SK-N-SH (cell line): ENCODE results near the gene CPSF4. TPM values are rescaled to one million over a fixed set of nuclear protein-coding genes. Genes with fewer than 3 reads are reported as not detected.

ENCODE experiments used
- CTCF ChIA-PET: fragments of 300-600, 350-600 bp; formaldehyde crosslinking; extraction: SDS; loops from one replicate; lab custom pipeline; 2021; lab: Yijun Ruan, JAX
- POLR2A ChIA-PET: fragments of 350-600 bp; sonication (Branson Sonifier 250); formaldehyde crosslinking; extraction: SDS; loops from one replicate; lab custom pipeline; 2020; ENCODE audit warnings: antibody characterized with exemption, inconsistent platforms; lab: Yijun Ruan, JAX
- DNase-seq: peaks from one replicate; pipeline ENCODE4 v3.0.0; 2012
- H2AFZ ChIP-seq: fragments of 200-600 bp; sonication (generic); 2 replicates; pipeline ENCODE4 v1.8.1; 2016; ENCODE audit warnings: antibody characterized with exemption, mild to moderate bottlenecking, low read depth
- H3F3A ChIP-seq: fragments of 200-600 bp; sonication (generic); replicated peaks from 2 replicates; pipeline ENCODE3; 2016; ENCODE audit warnings: antibody characterized with exemption, mild to moderate bottlenecking; ENCODE audit not compliant: insufficient read depth
- H3K27ac ChIP-seq, 2 experiments: fragments of 200-500 bp in 1 of 2; fragments of 200-600 bp in 1 of 2; sonication (Bioruptor generic) in 1 of 2; sonication (generic), shearing (Covaris generic) in 1 of 2; 2 replicates each; pipeline versions ENCODE4 v1.5.1 to v1.6.1; 2014 to 2016; ENCODE audit warnings: low read depth in 2 of 2, inconsistent platforms in 1 of 2, low read length in 1 of 2, mild to moderate bottlenecking in 1 of 2, mixed read lengths in 1 of 2
- H3K27me3 ChIP-seq: fragments of 200-600 bp; sonication (generic), shearing (Covaris generic); 2 replicates; pipeline ENCODE4 v1.6.1; 2016; ENCODE audit warnings: mixed run types; ENCODE audit not compliant: insufficient read depth
- H3K36me3 ChIP-seq, 2 experiments: fragments of 200-500 bp in 1 of 2; fragments of 200-600 bp in 1 of 2; sonication (Bioruptor generic) in 1 of 2; sonication (generic) in 1 of 2; replicated peaks in 1 of 2; 2 replicates each; pipeline versions ENCODE3 to v1.5.1; 2014 to 2016; ENCODE audit warnings: low read length in 1 of 2, mild to moderate bottlenecking in 1 of 2; ENCODE audit not compliant: insufficient read depth in 2 of 2, control insufficient read depth in 1 of 2
- H3K4me1 ChIP-seq, 2 experiments: fragments of 200-500 bp in 1 of 2; fragments of 200-600 bp in 1 of 2; sonication (Bioruptor generic) in 1 of 2; sonication (generic), shearing (Covaris generic) in 1 of 2; 2 replicates each; pipeline versions ENCODE4 v1.5.1 to v1.6.1; 2014 to 2016; ENCODE audit warnings: low read depth in 1 of 2, low read length in 1 of 2, mixed run types in 1 of 2; ENCODE audit not compliant: insufficient read depth in 2 of 2, control insufficient read depth in 1 of 2
- H3K4me2 ChIP-seq: fragments of 200-600 bp; sonication (generic), shearing (Covaris generic); 2 replicates; pipeline ENCODE4 v1.6.1; 2017; ENCODE audit warnings: mixed run types
- H3K4me3 ChIP-seq, 2 experiments: fragments of 200-500 bp in 1 of 2; fragments of 200-600 bp in 1 of 2; sonication (Bioruptor generic) in 1 of 2; sonication (generic), shearing (Covaris generic) in 1 of 2; 2 replicates each; pipeline versions ENCODE4 v1.5.1 to v1.8.1; 2014 to 2016; ENCODE audit warnings: low read depth in 2 of 2, inconsistent platforms in 1 of 2, low read length in 1 of 2, mild to moderate bottlenecking in 1 of 2, mixed read lengths in 1 of 2, moderate library complexity in 1 of 2
- H3K79me2 ChIP-seq: fragments of 200-600 bp; sonication (generic); 2 replicates; pipeline ENCODE4 v1.8.1; 2017; ENCODE audit warnings: mild to moderate bottlenecking; ENCODE audit not compliant: insufficient read depth
- H3K9ac ChIP-seq: fragments of 200-600 bp; sonication (generic); 2 replicates; pipeline ENCODE4 v1.6.1; 2017; ENCODE audit warnings: mixed run types
- H3K9me2 ChIP-seq: fragments of 200-600 bp; sonication (generic); 2 replicates; pipeline ENCODE4 v1.6.1; 2017; ENCODE audit warnings: mixed run types
- H3K9me3 ChIP-seq: fragments of 200-600 bp; sonication (generic); 2 replicates; pipeline ENCODE4 v1.6.1; 2017; ENCODE audit warnings: mixed run types, mild to moderate bottlenecking, moderate library complexity
- H4K20me1 ChIP-seq: fragments of 200-600 bp; sonication (generic); 2 replicates; pipeline ENCODE4 v1.6.1; 2017; ENCODE audit warnings: mild to moderate bottlenecking, mixed run types; ENCODE audit not compliant: insufficient read depth
- FOSL2 ChIP-seq: IDR thresholded peaks from 2 replicates; pipeline ENCODE4 v1.4.0; 2012; ENCODE audit warnings: low read depth, mild to moderate bottlenecking, moderate library complexity, borderline replicate concordance
- GATA2 ChIP-seq: sonication (generic); formaldehyde crosslinking; IDR thresholded peaks from 2 replicates; pipeline ENCODE4 v1.5.0; 2020; ENCODE audit warnings: mild to moderate bottlenecking, missing genetic modification reagents
- MXI1 ChIP-seq: IDR thresholded peaks from 2 replicates; pipeline ENCODE4 v1.6.1; 2012; ENCODE audit warnings: mild to moderate bottlenecking, low read depth, low read length, improper control_type of control experiment
- NFIC ChIP-seq: IDR thresholded peaks from 2 replicates; pipeline ENCODE4 v1.4.0; 2012; ENCODE audit warnings: borderline replicate concordance
- RAD21 ChIP-seq: IDR thresholded peaks from 2 replicates; pipeline ENCODE4 v1.6.1; 2012; ENCODE audit warnings: mild to moderate bottlenecking, low read length
- RFX5 ChIP-seq: IDR thresholded peaks from 2 replicates; pipeline ENCODE4 v1.6.1; 2012; ENCODE audit warnings: mild to moderate bottlenecking, improper control_type of control experiment, low read length
- RXRA ChIP-seq: IDR thresholded peaks from 2 replicates; pipeline ENCODE4 v1.4.0; 2012; ENCODE audit warnings: low read depth, mild to moderate bottlenecking, borderline replicate concordance
- SIN3A ChIP-seq: IDR thresholded peaks from 2 replicates; pipeline ENCODE4 v1.6.1; 2012; ENCODE audit warnings: low read depth, mild to moderate bottlenecking, low read length, moderate library complexity, borderline replicate concordance
- TAF1 ChIP-seq: IDR thresholded peaks from 2 replicates; pipeline ENCODE4 v1.6.1; 2012; ENCODE audit warnings: low read depth, mild to moderate bottlenecking, low read length, moderate library complexity, borderline replicate concordance
- TEAD4 ChIP-seq: IDR thresholded peaks from 2 replicates; pipeline ENCODE4 v1.4.0; 2012; ENCODE audit warnings: mild to moderate bottlenecking, borderline replicate concordance; ENCODE audit not compliant: insufficient read depth
- YY1 ChIP-seq: IDR thresholded peaks from 2 replicates; pipeline ENCODE4 v1.4.0; 2012; ENCODE audit warnings: low read depth, mild to moderate bottlenecking
- WGBS: methylation state at CpG from one replicate; pipeline ENCODE4 v1.1.6; 2017; ENCODE audit warnings: low lambda C conversion rate; 5-methylcytosine and 5-hydroxymethylcytosine counted together
- polyA plus RNA-seq, 3 experiments: library from polyadenylated mRNA; depleted of rRNA; stranded (reverse); fragments of >200 nt; gene quantifications; 2 replicates each; pipeline ENCODE4 v1.2.3, GENCODE V29; 2012
- TF ChIP-seq, protein P1 (sequence below): IDR thresholded peaks from 2 replicates; pipeline ENCODE4 v1.4.0; 2012; ENCODE audit warnings: low read depth, borderline replicate concordance
- TF ChIP-seq, protein P2 (sequence below): fragments of 150-350 bp; IDR thresholded peaks from 2 replicates; pipeline ENCODE4 v1.6.1; 2016; ENCODE audit warnings: mild to moderate bottlenecking, low read depth, low read length
- TF ChIP-seq, protein P3 (sequence below): fragments of 200-600 bp; sonication (generic); IDR thresholded peaks from 2 replicates; pipeline ENCODE4 v1.6.1; 2017; ENCODE audit warnings: antibody characterized with exemption, mild to moderate bottlenecking, moderate library complexity
- TF ChIP-seq, protein P4 (sequence below): IDR thresholded peaks from 2 replicates; pipeline ENCODE4 v1.4.0; 2012; ENCODE audit warnings: low read depth
- TF ChIP-seq, protein P5 (sequence below): fragments of 150-350 bp; IDR thresholded peaks from 2 replicates; pipeline ENCODE4 v1.6.1; 2017; ENCODE audit warnings: antibody characterized with exemption, low read length, low read depth, borderline replicate concordance

The CPSF4 gene
- polyA plus RNA-seq, 1 of the 3 experiments (the other 2 are of a cell fraction) = 101 TPM

DNA sequence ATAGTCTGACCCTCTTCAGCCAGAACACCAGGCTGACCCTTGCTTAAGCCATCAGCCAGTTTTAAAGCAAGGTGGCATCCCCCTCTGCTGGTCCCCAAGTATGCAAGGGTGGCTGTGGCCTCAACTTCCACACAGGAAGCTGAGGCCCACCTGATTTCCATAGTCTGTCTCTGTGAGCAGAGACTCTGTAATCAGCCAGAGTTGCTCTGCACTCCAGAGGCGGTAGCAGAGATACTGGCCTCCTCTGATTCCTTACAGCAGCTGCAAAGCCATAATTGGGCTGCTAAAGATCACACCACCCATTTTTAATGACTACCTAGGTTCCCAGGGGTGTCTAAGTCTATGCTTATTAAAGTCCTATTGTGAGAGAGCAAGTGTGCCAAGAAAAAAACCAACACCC lies 32.2 kb upstream of the CPSF4 start:
- CTCF ChIA-PET = interaction anchor here (0.6 to 3.5 kb wide), 10 partner anchors 7 to 573 kb away, joined by 3 to 16 read pairs (median 4); no protein-coding TSS in a partner anchor
- Histone ChIP-seq H3K4me1 (peaks cover 15 to 28% of the 10 kb centered on the region in 2 experiments), H3K36me3 (peaks cover 38 to 49% of the 10 kb centered on the region in 2 experiments), H3K9me3 (no peaks in the 10 kb centered on the region), H4K20me1 (peaks cover 60% of the 10 kb centered on the region), H3F3A (peaks cover 12% of the 10 kb centered on the region), H3K9me2 (no peaks in the 10 kb centered on the region), H2AFZ (no peak overlapping the region), H3K79me2 (peaks cover 97% of the 10 kb centered on the region), H3K27ac (peak overlapping the region in 1 of 2 experiments; percentile 98; a peak in 2 of 4 replicates), H3K4me2 (peak overlapping the region; percentile 91), H3K4me3 (peak overlapping the region; percentile 85 to 97), H3K9ac (peak overlapping the region; percentile 96), H3K27me3 (no peaks in the 10 kb centered on the region)
- TF ChIP-seq, protein P1, sequence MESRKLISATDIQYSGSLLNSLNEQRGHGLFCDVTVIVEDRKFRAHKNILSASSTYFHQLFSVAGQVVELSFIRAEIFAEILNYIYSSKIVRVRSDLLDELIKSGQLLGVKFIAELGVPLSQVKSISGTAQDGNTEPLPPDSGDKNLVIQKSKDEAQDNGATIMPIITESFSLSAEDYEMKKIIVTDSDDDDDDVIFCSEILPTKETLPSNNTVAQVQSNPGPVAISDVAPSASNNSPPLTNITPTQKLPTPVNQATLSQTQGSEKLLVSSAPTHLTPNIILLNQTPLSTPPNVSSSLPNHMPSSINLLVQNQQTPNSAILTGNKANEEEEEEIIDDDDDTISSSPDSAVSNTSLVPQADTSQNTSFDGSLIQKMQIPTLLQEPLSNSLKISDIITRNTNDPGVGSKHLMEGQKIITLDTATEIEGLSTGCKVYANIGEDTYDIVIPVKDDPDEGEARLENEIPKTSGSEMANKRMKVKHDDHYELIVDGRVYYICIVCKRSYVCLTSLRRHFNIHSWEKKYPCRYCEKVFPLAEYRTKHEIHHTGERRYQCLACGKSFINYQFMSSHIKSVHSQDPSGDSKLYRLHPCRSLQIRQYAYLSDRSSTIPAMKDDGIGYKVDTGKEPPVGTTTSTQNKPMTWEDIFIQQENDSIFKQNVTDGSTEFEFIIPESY = no peak
- peak; percentile 4; the same call in 1 of the 2 replicates for TF ChIP-seq RAD21
- no peak for DNase-seq
- 83% methylated on average over 1 of the region's 1 CpG for WGBS
- POLR2A ChIA-PET = interaction anchor here (0.9 to 5.2 kb wide), 2 partner anchors 10 to 31 kb away, joined by 3 to 102 read pairs; no protein-coding TSS in a partner anchor

DNA sequence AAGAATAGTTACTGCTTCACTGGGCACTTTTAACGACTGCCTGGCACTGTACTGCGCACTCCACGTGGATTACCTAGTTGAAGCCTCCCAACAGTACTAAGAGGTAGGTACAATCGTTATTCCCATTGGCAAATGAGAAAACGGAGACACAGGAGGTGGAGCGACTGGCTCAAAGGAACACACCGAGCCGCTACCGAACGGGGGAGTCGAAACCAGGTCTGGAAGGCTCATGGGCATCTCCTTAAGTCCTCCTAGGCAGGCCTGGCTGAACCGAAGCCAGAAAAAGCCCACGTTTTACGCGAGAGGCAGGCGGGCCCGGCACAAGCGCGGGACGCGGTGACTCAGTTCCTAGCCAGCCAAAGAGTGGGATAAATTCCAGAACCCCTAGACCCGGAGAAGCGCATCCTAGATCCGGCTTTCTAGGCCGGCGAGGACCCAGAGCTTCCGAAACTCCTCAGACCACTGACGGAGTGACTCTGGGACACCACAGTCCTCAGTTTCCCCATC lies 30.8 kb upstream of the CPSF4 start:
- Histone ChIP-seq H4K20me1 (peaks cover 58% of the 10 kb centered on the region), H3K9me2 (no peaks in the 10 kb centered on the region), H3K4me1 (peaks cover 15 to 28% of the 10 kb centered on the region in 2 experiments), H3K9me3 (no peaks in the 10 kb centered on the region), H3K27ac (peak overlapping the region; percentile 98 to 99), H3K9ac (peak overlapping the region; percentile 96), H3K27me3 (no peaks in the 10 kb centered on the region), H3K79me2 (peaks cover 100% of the 10 kb centered on the region), H3K4me2 (peak overlapping the region; percentile 91), H3K4me3 (peak overlapping the region; percentile 85 to 97), H3K36me3 (peaks cover 43 to 49% of the 10 kb centered on the region in 2 experiments), H3F3A (peaks cover 12% of the 10 kb centered on the region), H2AFZ (no peak overlapping the region)
- POLR2A ChIA-PET = interaction anchor here (0.6 to 5.2 kb wide), 15 partner anchors 11 to 1020 kb away, joined by 3 to 102 read pairs (median 4); partner anchors contain the start of genes AP4M1, CPSF4, FAM200A and PTCD1
- DNase-seq = peak; percentile 66
- CTCF ChIA-PET = interaction anchor here (0.7 to 3.5 kb wide), 8 partner anchors 8 to 66 kb away, joined by 3 to 16 read pairs (median 4); no protein-coding TSS in a partner anchor
- WGBS = 0% methylated on average over 14 of the region's 28 CpGs
- TF ChIP-seq, protein P2, sequence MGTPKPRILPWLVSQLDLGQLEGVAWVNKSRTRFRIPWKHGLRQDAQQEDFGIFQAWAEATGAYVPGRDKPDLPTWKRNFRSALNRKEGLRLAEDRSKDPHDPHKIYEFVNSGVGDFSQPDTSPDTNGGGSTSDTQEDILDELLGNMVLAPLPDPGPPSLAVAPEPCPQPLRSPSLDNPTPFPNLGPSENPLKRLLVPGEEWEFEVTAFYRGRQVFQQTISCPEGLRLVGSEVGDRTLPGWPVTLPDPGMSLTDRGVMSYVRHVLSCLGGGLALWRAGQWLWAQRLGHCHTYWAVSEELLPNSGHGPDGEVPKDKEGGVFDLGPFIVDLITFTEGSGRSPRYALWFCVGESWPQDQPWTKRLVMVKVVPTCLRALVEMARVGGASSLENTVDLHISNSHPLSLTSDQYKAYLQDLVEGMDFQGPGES = no peak
- no peak for TF ChIP-seq YY1
- no peak for TF ChIP-seq GATA2 (CRISPR knock-in tag)
- TF ChIP-seq, protein P1 = 0 out of 2 replicates have a peak, but pooled peaks have one; percentile 8
- peak; percentile 43; the same call in 1 of the 2 replicates for TF ChIP-seq NFIC
- TF ChIP-seq, protein P3, sequence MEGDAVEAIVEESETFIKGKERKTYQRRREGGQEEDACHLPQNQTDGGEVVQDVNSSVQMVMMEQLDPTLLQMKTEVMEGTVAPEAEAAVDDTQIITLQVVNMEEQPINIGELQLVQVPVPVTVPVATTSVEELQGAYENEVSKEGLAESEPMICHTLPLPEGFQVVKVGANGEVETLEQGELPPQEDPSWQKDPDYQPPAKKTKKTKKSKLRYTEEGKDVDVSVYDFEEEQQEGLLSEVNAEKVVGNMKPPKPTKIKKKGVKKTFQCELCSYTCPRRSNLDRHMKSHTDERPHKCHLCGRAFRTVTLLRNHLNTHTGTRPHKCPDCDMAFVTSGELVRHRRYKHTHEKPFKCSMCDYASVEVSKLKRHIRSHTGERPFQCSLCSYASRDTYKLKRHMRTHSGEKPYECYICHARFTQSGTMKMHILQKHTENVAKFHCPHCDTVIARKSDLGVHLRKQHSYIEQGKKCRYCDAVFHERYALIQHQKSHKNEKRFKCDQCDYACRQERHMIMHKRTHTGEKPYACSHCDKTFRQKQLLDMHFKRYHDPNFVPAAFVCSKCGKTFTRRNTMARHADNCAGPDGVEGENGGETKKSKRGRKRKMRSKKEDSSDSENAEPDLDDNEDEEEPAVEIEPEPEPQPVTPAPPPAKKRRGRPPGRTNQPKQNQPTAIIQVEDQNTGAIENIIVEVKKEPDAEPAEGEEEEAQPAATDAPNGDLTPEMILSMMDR = no peak
- TF ChIP-seq, protein P4, sequence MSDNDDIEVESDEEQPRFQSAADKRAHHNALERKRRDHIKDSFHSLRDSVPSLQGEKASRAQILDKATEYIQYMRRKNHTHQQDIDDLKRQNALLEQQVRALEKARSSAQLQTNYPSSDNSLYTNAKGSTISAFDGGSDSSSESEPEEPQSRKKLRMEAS = peak; percentile 89
- peak; percentile 50; the same call in 1 of the 2 replicates for TF ChIP-seq FOSL2
- TF ChIP-seq RXRA = no peak
- TF ChIP-seq MXI1 = peak; percentile 96
- TF ChIP-seq, protein P5, sequence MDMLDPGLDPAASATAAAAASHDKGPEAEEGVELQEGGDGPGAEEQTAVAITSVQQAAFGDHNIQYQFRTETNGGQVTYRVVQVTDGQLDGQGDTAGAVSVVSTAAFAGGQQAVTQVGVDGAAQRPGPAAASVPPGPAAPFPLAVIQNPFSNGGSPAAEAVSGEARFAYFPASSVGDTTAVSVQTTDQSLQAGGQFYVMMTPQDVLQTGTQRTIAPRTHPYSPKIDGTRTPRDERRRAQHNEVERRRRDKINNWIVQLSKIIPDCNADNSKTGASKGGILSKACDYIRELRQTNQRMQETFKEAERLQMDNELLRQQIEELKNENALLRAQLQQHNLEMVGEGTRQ = no peak
- TF ChIP-seq TAF1 = 0 out of 2 replicates have a peak, but pooled peaks have one; percentile 43
- 0 out of 2 replicates have a peak, but pooled peaks have one; percentile 9 for TF ChIP-seq RFX5
- TF ChIP-seq SIN3A = peak; percentile 50; the same call in 1 of the 2 replicates
- no peak for TF ChIP-seq TEAD4
